GM12865 (cell line): ENCODE data around the gene ITSN2.
"Not testable (repeated sequence)": the region's sequence is repeated elsewhere in the genome, so short reads cannot be mapped to it uniquely, and the experiment has no call there.

ENCODE experiments used
- DNase-seq: peaks from one replicate; pipeline ENCODE4 v3.0.0; 2010; ENCODE audit warnings: low read depth
- H3K4me3 ChIP-seq: 2 replicates; pipeline ENCODE4 v1.5.1; 2011; ENCODE audit warnings: mild to moderate bottlenecking, low read depth, low read length, control low read depth
- TF ChIP-seq, protein P1 (sequence below): IDR thresholded peaks from 2 replicates; pipeline ENCODE4 v1.5.1; 2011; ENCODE audit warnings: low read length, control low read depth, low read depth, inconsistent platforms; ENCODE audit not compliant: insufficient read depth; ENCODE audit errors: missing control alignments

The ITSN2 gene

DNA sequence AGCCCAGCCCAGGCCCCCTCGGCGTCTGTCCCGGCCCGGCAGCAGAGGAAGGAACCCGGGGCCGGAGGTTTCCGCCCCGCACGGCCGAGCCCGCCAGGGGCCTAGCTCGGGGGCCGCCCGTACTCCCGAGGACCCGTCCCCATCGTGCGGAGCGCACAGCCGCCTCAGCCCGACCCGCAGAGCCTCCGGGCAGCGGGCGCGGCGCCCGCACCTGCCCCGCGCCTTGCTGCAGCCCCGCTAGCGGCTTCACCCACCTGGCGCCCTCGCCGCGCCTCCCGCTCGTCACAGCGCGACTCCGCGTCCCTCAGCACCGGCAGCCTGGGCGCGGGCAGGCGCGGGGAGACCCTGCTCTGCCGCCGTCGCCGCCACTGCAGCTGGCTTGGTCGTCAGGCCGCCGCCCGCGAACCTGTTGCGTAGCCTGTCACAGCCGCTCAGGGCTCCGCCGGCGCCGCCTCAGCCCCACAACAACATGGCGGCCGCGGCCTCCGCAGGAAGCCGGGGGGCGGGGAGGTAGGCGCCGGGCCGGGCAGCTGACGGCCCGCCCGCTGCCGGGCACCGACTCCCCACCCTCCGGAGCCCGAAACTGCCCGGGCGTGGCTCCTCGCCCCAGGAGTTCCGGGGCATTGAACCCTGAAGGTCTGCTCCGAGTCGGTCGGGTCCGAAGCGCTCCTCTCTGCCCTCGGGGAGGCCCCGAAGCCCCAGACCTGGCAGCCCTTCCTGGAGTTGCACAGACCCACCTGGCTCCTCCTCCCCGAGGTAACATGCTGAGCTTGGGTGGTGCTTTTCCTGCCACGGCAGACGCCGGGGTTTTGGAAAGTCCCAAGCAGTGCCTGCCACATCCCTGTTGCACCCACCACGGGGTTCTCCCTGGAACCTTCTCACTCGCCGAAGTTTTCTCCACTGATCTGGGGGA lies at the start of gene ITSN2:
TSS of gene ITSN2 (minus strand) at position 487 of the 913 bp plus-strand sequence. CDS start 32,454 bp downstream, outside the sequence.
- H3K4me3 ChIP-seq: peak within 1 kb of the TSS; percentile 96
- peak; percentile 95 for DNase-seq
- TF ChIP-seq, protein P1, sequence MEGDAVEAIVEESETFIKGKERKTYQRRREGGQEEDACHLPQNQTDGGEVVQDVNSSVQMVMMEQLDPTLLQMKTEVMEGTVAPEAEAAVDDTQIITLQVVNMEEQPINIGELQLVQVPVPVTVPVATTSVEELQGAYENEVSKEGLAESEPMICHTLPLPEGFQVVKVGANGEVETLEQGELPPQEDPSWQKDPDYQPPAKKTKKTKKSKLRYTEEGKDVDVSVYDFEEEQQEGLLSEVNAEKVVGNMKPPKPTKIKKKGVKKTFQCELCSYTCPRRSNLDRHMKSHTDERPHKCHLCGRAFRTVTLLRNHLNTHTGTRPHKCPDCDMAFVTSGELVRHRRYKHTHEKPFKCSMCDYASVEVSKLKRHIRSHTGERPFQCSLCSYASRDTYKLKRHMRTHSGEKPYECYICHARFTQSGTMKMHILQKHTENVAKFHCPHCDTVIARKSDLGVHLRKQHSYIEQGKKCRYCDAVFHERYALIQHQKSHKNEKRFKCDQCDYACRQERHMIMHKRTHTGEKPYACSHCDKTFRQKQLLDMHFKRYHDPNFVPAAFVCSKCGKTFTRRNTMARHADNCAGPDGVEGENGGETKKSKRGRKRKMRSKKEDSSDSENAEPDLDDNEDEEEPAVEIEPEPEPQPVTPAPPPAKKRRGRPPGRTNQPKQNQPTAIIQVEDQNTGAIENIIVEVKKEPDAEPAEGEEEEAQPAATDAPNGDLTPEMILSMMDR: no peak

DNA sequence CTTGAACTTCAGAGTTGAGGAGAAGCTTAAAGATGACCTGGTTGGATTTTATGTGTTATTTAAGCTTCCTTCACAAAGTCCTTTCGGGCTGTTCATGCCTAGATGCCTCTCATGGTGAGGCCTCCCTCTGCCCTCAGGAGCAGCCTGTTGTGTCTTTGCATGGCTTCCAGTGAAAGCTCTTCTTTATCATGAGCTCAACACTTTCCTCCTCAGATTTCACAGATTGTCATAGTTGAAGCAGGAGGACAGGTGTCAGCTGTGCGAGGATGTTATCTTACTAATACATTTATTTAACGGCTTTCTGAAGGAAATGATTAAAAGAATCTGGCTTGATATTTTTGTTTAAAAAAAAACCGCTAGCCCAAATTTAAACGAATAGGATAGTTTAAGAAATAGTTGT lies 48.8 kb upstream of the ITSN2 start:
- no peak for DNase-seq
- TF ChIP-seq, protein P1: no peak
- H3K4me3 ChIP-seq: no peak overlapping the region

DNA sequence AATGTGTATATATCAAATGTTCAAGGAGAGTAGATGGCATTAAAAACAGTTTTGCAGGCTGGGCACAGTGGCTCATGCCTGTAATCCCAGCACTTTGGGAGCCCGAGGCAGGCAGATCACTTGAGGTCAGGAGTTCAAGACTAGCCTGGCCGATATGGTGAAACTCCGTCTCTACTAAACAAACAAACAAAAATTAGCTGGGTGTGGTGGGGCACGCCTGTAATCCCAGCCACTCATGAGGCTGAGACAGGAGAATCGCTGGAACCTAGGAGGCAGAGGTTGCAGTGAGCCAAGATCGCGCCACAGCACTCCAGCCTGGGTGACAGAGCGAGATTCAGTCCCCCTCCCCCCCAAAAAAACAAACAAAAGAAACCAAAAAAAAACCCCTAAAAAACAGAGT lies 48.4 kb upstream of the ITSN2 start:
- not testable (repeated sequence) for DNase-seq, H3K4me3 ChIP-seq

DNA sequence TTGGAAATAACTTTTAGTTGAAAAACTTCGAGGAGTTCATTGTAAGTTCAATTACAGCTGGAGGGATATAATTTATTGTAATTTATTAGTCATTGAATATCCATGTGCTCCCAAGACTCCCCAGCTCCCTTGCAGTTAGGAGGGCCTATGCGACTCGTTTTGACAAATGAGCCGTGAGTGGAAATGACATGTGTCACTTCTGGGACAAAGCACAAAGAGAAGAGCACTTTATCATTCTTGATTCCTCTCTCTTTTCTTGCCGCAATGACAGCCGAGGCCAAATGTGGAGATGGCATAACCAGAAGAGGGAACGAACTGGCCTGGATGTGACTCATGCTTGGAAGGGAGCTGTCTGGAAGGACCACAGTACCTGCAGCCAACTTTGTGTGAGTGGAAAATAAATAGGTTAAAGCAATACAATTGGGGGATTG lies 44.2 kb upstream of the ITSN2 start:
- no peak overlapping the region for H3K4me3 ChIP-seq
- TF ChIP-seq, protein P1: no peak

DNA sequence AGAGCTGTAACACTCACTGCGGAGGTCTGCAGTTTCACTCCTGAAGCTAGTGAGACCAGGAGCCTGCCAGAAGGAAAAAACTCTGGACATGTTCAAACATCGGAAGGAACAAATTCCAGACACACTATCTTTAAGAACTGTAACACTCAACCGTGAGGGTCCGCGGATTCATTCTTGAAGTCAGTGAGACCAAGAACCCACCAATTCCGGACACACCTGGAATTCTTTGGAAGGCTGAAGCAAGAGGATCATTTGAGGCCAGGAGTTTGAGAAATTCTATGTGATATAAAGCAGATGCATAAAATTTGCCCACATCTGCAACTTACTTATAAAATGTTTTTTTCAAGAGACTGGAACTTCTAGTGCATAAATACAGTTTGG lies 43.5 kb upstream of the ITSN2 start:
- no peak overlapping the region for H3K4me3 ChIP-seq
- no peak for DNase-seq
- TF ChIP-seq, protein P1: no peak

More for the DNA sequence above, 44.2 kb upstream of the ITSN2 start:
- no peak for DNase-seq

DNA sequence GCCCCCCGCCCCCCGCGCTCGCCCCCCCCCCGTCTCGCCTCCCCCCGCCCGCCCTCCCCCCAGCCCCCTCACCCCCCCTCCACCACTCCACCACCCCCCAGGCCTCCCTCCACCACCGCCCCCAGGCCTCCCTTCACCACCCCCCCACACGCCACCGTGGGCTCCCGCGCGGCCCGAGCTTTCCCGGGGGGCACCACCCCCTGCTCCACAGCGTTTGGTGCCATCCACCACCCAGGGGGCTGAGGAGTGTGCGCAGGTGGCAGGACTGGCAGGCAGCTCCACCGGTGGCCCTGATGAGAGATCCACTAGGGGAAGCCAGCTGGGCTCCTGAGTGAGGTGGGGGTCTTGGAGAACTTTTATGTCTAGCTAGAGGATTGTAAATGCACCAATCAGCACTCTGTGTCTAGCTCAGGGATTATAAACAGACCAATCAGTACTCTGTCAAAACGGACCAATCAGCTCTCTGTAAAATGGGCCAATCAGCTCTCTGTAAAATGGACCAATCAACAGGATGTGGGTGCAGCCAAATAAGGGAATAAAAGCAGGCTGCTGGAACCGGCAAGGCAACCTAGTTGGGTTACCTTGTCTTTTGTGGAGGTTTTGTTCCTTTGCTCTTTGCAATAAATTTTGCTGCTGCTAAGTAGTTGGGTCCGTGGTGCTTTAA lies 43.0 kb upstream of the ITSN2 start:
- no peak overlapping the region for H3K4me3 ChIP-seq
- DNase-seq: no peak
- TF ChIP-seq, protein P1: no peak

DNA sequence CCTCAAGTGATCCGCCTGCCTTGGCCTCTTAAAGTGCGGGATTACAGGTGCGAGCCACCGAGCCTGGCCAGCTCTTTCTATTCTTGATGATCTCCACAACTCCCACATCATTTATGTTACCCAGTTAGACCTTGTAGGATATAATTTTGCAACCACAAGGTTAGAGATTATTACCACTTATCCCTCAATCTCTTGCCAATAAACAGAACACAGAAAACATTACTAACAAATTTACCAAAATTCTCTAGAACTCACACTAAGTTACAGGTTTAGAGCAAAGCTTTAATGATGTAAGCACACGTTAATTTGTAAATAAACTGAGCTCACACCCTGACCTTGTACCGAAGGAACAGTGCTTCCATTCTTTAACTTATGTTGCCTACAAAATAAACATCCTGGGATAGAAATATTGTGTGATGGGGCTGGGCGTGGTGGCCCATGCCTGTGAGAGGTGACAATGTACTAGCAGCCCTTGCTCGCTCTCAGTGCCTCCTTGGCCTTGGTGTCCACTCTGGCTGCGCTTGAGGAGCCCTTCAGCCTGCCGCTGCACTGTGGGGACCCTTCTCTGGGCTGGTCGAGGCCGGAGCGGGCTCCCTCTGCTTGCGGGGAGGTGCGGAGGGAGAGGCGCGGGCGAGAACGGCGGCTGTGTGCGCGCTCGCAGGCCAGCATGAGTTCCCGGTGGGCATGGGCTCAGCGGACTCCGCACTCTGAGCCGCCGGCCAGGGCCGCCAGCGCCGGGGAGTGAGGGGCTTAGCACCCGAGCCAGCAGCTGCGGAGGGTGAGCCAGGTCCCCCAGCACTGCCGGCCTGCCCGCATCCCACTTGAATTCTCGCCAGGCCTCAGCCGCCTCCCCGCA lies 42.1 kb upstream of the ITSN2 start:
- TF ChIP-seq, protein P1: no peak
- DNase-seq: no peak
- H3K4me3 ChIP-seq: no peak overlapping the region
